NCI-H2029 treated with DMSO at 0.1 percent for 48 hours (cell line): ENCODE measurements around the gene CCNL1.
A peak's percentile ranks its signal among the peaks of the same experiment; 100 is the strongest.
"Not testable (repeated sequence)": the region's sequence is repeated elsewhere in the genome, so short reads cannot be mapped to it uniquely, and the experiment has no call there.

ENCODE experiments used
- DNase-seq: peaks from one replicate; lab custom pipeline; 2025; lab: John Stamatoyannopoulos, UW

The CCNL1 gene

GRCh38 chr3:157159762-157160657 lies at the start of gene CCNL1:
CCNL1 (minus strand) TSS chr3:157160147; CDS start chr3:157160094, 53 bp downstream.
- peak; percentile 81 for DNase-seq

GRCh38 chr3:157204880-157205279 lies 44.9 kb upstream of the CCNL1 start:
- no peak for DNase-seq

GRCh38 chr3:157204431-157204830 lies 44.5 kb upstream of the CCNL1 start:
- no peak for DNase-seq

- peak; percentile 1 for DNase-seq
Measured at GRCh38 chr3:157201648-157202278, 41.8 kb upstream of the CCNL1 start.

- no peak for DNase-seq
Measured at GRCh38 chr3:157199841-157200240, 39.9 kb upstream of the CCNL1 start.

- no peak for DNase-seq
Measured at GRCh38 chr3:157195965-157196364, 36.0 kb upstream of the CCNL1 start.

- DNase-seq = not testable (repeated sequence)
Measured at GRCh38 chr3:157191149-157191548, 31.2 kb upstream of the CCNL1 start.

GRCh38 chr3:157190380-157190872 lies 30.5 kb upstream of the CCNL1 start:
- no peak for DNase-seq

GRCh38 chr3:157188391-157188790 lies 28.4 kb upstream of the CCNL1 start:
- DNase-seq = no peak

- DNase-seq = no peak
Measured at GRCh38 chr3:157182879-157183278, 22.9 kb upstream of the CCNL1 start.

GRCh38 chr3:157180262-157180661 lies 20.3 kb upstream of the CCNL1 start:
- DNase-seq = no peak

- DNase-seq = no peak
Measured at GRCh38 chr3:157179365-157179803, 19.4 kb upstream of the CCNL1 start.

GRCh38 chr3:157178503-157179364 lies 18.8 kb upstream of the CCNL1 start:
- not testable (repeated sequence) for DNase-seq

- DNase-seq = not testable (repeated sequence)
Measured at GRCh38 chr3:157177801-157178453, 18.0 kb upstream of the CCNL1 start.

- DNase-seq = no peak
Measured at GRCh38 chr3:157176934-157177333, 17.0 kb upstream of the CCNL1 start.

- DNase-seq = no peak
Measured at GRCh38 chr3:157175691-157176507, 16.0 kb upstream of the CCNL1 start.

- DNase-seq = peak; percentile 90
Measured at GRCh38 chr3:157174649-157175498, 14.9 kb upstream of the CCNL1 start.

- no peak for DNase-seq
Measured at GRCh38 chr3:157174290-157174648, 14.3 kb upstream of the CCNL1 start.

GRCh38 chr3:157173343-157173742 lies 13.4 kb upstream of the CCNL1 start:
- not testable (repeated sequence) for DNase-seq

GRCh38 chr3:157172746-157173145 lies 12.8 kb upstream of the CCNL1 start:
- DNase-seq = no peak
